ENCODE data around the gene LIFR.

DNA sequence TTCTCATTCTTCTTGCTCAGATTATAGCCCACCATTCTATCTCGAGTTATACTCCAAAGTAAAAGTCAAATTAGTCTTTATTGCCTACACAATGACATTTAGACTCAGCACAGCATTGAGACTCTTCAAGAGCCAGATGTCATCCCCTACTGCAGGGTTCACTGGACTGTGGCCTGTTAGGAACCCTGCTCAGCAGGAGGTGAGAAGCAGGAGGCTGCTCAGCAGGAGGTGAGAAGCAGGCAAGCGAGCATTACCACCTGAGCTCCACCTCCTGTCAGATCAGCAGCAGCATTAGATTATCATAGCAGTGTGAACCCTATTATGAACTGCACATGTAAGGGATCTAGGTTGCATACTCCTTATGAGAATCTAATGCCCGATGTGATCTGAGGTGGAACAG is 12.7 kb upstream of the LIFR start:
- TF ChIP-seq CTCF (IDR thresholded peaks at IDR 0.05) (no peak), POLR2A (IDR thresholded peaks at IDR 0.05) (no peak)

Measured in body of pancreas (tissue), 4 donors.